SK-N-MC (cell line): ENCODE measurements around the gene ZNF462.

Experiments
- EZH2 ChIP-seq: fragments of 200-600 bp; sonication (generic); IDR thresholded peaks from one replicate; pipeline ENCODE4 v1.6.1; 2017; ENCODE audit warnings: antibody characterized with exemption
- FOXP2 ChIP-seq: optimal IDR thresholded peaks from 2 replicates; pipeline ENCODE3; 2011; ENCODE audit warnings: mild to moderate bottlenecking, moderate library complexity; ENCODE audit not compliant: insufficient read depth; ENCODE audit errors: extremely low read length, control extremely low read depth
- POLR2AphosphoS5 ChIP-seq: IDR thresholded peaks from 2 replicates; pipeline ENCODE4 v1.6.1; 2012; ENCODE audit warnings: mild to moderate bottlenecking, low read depth, low read length, borderline replicate concordance

DNA sequence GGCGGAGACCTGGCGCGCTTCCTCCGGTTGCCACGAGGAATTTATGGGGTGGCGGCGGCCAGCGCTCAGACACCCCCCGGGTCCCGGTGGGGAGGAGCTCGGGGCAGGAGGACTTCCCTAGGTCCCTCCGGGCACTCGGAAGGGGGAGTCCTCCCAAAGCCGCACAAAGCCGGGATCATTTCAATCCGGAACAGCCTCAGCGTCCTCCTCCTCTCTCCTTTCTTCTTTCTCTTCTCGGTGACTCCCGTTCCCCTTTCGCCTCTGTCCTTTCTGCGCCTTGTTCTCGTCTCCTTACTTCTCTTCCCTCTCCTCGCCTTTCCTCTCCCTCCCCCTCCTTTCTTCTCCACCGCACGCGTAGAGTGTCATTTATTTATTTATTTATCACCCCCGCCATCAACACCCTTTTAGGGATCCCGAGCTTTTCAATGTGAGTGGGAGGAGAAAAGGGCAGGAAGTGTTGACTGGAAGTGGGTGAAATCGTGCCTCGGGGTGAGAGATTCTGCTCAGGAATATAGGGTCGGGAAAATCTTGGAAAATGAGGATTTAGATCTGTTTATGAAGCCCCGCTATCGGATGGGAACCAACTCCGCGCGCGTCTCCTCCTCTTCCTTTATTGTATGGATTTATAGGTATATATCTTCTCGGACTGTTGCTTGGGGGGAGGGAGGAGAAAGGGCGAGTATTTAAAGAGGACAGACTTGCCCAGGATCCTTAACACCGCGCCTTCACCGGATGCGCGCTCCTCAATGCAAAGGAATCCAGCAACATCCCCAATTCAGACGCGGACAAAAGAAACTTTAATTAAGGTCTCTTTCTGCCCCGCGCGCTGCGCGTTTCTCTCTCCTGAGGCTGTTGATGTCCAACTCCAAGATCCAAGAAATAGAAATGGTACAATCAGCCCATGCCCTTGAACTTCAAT, 2.0 kb upstream of the ZNF462 start:
- TF ChIP-seq POLR2AphosphoS5: no peak
- peak; percentile 83 for TF ChIP-seq EZH2
- TF ChIP-seq FOXP2: no peak
